Activated T-cell treated with anti-CD3 and anti-CD28 coated beads, Interleukin-2, amount 50 U/mL, for 4 hours (primary cell): ENCODE measurements around the gene CFC1. TPM values are rescaled to one million over a fixed set of nuclear protein-coding genes. Genes with fewer than 3 reads are reported as not detected.
"Not testable (repeated sequence)": the region's sequence is repeated elsewhere in the genome, so short reads cannot be mapped to it uniquely, and the experiment has no call there.

Experiments
- ATAC-seq, 2 donors: fragments of 200-7000 bp; cut with Tn5 transposase; one replicate each; pipeline ENCODE4 v1.10.0; 2021
- DNase-seq: peaks from one replicate; pipeline ENCODE4 v3.0.0-alpha.2; 2020
- H3K27me3 Mint-ChIP-seq: one replicate; pipeline ENCODE4 v1.8.0; 2021; ENCODE audit warnings: low read depth, mixed read lengths
- H3K36me3 Mint-ChIP-seq: one replicate; pipeline ENCODE4 v1.8.0; 2022; ENCODE audit warnings: mixed read lengths; ENCODE audit not compliant: insufficient read depth
- H3K4me1 Mint-ChIP-seq: one replicate; pipeline ENCODE4 v1.8.0; 2021; ENCODE audit warnings: low read depth, mixed read lengths
- H3K4me3 Mint-ChIP-seq: one replicate; pipeline ENCODE4 v1.8.0; 2021; ENCODE audit warnings: mild to moderate bottlenecking, moderate library complexity, mixed read lengths
- H3K9me3 Mint-ChIP-seq: one replicate; pipeline ENCODE4 v1.8.0; 2021; ENCODE audit warnings: mixed read lengths
- total RNA-seq, 3 donors: library from RNA; stranded (reverse); gene quantifications; one replicate each; pipeline ENCODE4 v1.2.1, GENCODE V29; 2021

CFC1 gene
- total RNA-seq, 3 donors from 2014 or later = 0.18 TPM; not detected in 2

DNA sequence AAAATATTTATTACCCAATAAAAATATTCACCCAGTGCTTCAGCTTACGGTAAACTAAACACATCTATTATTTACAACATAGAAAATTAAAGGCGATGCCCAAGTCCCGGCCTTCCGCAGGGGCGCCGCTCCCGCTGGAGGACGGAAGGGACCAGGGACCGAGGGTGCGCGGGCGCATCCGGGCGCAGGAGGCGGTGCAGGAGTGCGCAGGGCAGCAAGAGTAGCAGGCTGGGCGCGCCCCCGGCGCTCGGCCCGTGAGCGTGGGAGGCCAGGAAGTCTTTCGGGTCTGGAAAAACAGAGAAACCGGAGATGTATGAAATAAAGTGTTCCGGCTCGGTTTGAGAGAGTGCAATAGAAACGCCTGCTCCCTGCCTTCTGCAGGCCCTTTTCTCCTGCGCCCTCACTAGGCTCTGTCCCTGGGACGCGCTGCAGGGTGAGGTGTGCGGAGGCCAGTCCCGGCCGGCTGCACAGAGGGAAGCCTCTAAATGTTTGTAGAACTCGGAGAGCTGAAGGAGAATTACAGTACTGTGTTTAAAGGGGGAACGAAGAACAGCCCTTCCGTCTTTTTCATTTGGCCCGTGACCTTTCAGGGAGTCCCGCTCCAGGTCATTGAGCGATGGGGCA, 6.5 kb downstream of the CFC1 start:
- ATAC-seq, H3K9me3 Mint-ChIP-seq, H3K4me1 Mint-ChIP-seq, H3K4me3 Mint-ChIP-seq, H3K27me3 Mint-ChIP-seq, H3K36me3 Mint-ChIP-seq, DNase-seq: not testable (repeated sequence)

- H3K36me3 Mint-ChIP-seq, H3K27me3 Mint-ChIP-seq, ATAC-seq: not testable (repeated sequence)
These were observed 8.5 kb downstream of the CFC1 start for GRCh38 chr2:130590842-130591359.

DNA sequence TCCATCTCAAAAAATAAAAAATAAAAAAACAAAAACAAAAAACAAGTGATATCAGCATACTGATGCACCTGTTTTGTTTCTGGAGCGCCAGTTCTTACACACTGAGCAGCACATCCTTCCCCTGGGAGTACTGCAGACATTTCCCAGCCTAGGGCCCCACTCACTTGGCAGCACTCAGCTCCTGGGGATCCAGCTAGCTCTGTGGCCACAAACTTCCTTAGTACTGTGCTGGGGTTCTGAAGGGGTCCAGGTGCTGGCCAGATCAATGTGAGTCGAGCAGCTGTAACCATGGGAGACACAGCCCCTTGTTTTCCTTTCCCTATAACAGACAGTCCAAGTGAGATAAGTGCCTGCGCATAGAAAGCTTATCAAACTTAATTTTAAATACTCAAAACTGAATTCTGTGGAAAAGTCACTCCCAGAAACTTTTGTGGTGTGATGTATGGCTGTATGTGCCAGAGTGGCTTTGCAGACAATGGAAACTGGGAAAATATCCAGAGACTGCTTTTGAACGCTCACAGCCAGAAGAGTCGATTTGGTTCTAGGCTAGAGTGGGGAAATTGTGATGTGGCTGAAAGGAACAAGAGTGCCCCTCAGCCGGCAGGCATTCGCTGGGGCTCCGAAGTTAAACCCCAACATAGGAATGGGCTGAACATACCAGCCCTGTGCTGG, 9.1 kb downstream of the CFC1 start:
- H3K4me3 Mint-ChIP-seq, H3K4me1 Mint-ChIP-seq, H3K27me3 Mint-ChIP-seq, H3K36me3 Mint-ChIP-seq, DNase-seq, H3K9me3 Mint-ChIP-seq, ATAC-seq: not testable (repeated sequence)

More at GRCh38 chr2:130590842-130591359, 8.5 kb downstream of the CFC1 start:
- not testable (repeated sequence) for H3K4me1 Mint-ChIP-seq, H3K9me3 Mint-ChIP-seq, H3K4me3 Mint-ChIP-seq, DNase-seq

DNA sequence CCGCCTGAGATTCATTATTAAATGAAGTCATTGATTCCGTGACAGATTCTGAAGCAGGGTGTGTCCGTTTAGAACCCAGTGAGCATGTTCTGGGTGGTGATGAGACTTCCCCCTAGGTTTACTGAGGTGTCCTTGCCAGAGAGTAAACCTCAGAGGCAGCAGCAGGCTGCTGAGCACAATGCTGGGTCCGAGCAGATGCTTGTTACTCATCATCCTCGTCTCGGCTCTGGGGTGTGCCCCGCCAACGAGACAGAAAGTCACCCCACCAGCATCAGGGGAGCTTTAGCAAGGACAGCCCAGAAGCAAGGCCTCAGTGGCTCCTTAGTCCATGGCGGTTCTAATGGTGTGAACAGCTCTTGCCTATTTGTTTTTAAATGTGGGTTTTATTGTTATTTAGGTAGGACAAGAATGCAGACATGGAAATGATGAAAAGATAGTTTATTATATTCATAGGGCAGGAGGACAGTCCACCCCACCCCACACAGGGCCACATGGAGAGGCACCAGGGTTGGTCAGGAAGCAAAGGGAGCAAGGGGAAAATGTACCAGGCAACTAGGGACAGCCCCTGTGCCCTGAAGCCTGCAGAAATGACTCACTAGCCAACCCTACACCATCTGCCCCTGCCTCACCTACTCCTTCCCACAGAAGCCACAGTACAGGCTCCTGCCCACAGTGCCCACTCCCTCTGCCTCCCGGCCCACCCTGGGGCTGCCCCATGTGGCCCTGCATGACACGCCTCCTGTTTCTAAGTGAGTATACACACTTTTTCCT, 10.5 kb downstream of the CFC1 start:
- H3K36me3 Mint-ChIP-seq, H3K9me3 Mint-ChIP-seq, DNase-seq, H3K27me3 Mint-ChIP-seq, H3K4me1 Mint-ChIP-seq, H3K4me3 Mint-ChIP-seq: not testable (repeated sequence)
- ATAC-seq = peak; percentile 86 to 87

GRCh38 chr2:130584726-130585125, 14.6 kb downstream of the CFC1 start:
- H3K4me3 Mint-ChIP-seq, H3K4me1 Mint-ChIP-seq, H3K36me3 Mint-ChIP-seq, DNase-seq, H3K27me3 Mint-ChIP-seq, ATAC-seq, H3K9me3 Mint-ChIP-seq: not testable (repeated sequence)

DNA sequence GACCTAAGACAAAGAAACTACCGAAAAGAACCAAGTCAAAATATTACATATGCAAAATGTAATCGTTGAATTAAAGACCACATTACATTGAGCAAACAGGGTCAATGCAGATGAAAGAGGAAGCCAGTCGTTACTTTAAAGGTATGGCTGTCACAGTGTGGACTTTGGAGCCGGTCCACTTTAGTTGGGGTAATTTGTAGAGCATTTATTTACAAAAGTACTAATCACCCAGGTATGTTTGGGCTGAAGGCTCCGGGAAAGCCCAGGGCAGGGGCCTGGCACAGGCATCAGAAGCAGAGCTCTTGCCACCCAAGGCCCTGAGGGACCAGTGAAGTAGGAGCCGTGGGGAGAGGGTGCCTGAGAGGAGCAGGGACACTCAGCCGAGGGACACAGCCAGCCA, 15.8 kb downstream of the CFC1 start:
- not testable (repeated sequence) for H3K4me3 Mint-ChIP-seq, ATAC-seq, DNase-seq, H3K4me1 Mint-ChIP-seq, H3K27me3 Mint-ChIP-seq, H3K36me3 Mint-ChIP-seq, H3K9me3 Mint-ChIP-seq

DNA sequence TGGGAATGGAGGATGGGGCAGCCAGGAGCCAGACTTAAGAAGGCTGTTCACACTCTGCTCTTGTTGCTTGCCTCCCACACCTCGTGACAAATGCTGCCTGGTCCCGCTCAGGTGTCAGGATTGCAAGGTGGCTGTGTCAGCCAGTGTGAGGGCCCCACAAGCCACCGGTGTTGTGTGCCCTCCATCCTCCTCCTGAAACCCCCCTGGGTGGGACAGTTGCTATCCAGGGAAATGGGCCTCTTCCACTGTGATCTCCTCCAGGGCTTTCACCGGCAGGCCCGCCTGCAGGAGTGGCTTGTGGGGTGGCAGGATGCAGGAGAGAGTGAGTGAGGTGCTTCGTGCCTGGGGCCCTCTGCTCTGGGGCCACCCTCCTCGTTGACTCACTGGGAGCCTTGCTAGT, 16.4 kb downstream of the CFC1 start:
- H3K36me3 Mint-ChIP-seq, H3K4me3 Mint-ChIP-seq, DNase-seq, H3K27me3 Mint-ChIP-seq, H3K4me1 Mint-ChIP-seq, ATAC-seq, H3K9me3 Mint-ChIP-seq: not testable (repeated sequence)

DNA sequence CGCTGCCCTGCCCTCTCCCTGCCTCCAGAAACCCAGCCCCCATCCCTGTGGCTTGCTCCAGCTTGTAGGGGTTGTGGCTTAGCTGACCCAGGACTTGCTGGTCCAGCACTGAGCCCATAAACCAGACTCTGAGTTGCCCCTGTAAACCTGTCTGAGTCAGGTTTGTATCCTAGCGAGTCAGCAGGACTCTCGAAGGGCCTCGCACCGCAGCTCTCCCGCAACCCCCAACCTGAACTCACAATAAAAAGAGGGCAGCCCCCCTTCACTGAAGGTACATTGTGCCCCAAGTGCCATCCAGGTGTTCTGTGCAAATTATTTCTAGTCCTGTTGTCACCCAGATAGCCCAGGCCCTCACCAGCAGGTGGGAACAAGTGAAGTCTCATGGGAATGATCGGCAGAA, 17.9 kb downstream of the CFC1 start:
- not testable (repeated sequence) for H3K36me3 Mint-ChIP-seq, H3K9me3 Mint-ChIP-seq, H3K27me3 Mint-ChIP-seq, H3K4me1 Mint-ChIP-seq, H3K4me3 Mint-ChIP-seq, DNase-seq
- peak in 1 of 2 donors; percentile 23 for ATAC-seq

DNA sequence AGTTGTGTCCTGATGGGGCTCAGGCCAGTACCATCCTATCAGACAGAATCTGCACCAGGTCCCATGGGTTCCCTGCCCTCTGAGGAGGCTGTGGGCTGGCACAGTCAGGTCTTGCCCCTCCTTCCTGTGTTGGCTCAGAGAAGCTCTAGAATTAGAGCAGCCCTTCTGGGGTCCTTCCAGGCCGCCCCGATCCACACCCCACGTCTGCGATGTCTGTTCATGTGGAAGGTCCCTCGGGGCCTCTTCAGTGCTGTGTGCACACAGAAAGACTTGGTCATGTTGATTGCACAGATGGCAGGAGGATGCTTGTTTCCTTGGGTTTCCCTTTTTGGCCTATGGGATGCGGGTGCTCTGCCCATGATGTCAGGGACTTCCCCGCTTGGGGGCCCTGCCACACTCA, 20.3 kb downstream of the CFC1 start:
- H3K27me3 Mint-ChIP-seq, ATAC-seq, H3K9me3 Mint-ChIP-seq, DNase-seq, H3K36me3 Mint-ChIP-seq, H3K4me3 Mint-ChIP-seq, H3K4me1 Mint-ChIP-seq: not testable (repeated sequence)

- not testable (repeated sequence) for H3K36me3 Mint-ChIP-seq, H3K9me3 Mint-ChIP-seq, H3K4me1 Mint-ChIP-seq, H3K27me3 Mint-ChIP-seq, ATAC-seq, H3K4me3 Mint-ChIP-seq, DNase-seq
These were observed 21.8 kb downstream of the CFC1 start for GRCh38 chr2:130577559-130577958.

DNA sequence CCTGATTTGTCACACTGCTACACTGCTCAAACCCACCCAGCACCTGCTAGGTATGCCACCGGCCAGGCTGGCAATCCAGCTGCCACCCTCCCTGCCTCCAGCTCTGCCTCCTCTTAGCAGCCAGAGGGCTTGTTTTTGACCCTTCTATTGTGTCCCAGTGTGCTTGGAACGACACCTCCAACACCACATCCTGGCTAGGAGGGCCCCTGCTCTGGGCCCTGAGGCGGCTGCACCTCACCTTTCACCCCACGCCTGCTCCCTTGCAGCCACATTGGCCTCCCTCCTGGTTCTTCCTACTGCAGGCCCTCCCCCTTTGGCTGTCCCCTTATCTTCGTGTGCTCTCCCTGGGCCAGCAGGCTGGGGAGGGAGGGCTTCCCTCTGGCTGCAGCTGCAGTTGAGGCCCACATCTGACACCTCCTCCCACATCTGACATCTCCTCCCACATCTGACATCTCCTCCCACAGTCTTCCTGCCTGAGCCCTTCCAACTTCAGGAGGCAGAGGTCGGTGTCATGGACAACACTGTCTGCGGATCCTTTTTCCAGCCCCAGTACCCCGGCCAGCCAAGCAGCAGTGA, 23.1 kb downstream of the CFC1 start:
- not testable (repeated sequence) for H3K4me3 Mint-ChIP-seq, H3K27me3 Mint-ChIP-seq, DNase-seq, H3K4me1 Mint-ChIP-seq, H3K36me3 Mint-ChIP-seq, H3K9me3 Mint-ChIP-seq
- peak in 1 of 2 donors; percentile 36 for ATAC-seq

GRCh38 chr2:130574230-130574629, 25.1 kb downstream of the CFC1 start:
- ATAC-seq, H3K4me3 Mint-ChIP-seq, H3K27me3 Mint-ChIP-seq, H3K36me3 Mint-ChIP-seq, H3K9me3 Mint-ChIP-seq, DNase-seq, H3K4me1 Mint-ChIP-seq: not testable (repeated sequence)

- not testable (repeated sequence) for ATAC-seq, H3K4me1 Mint-ChIP-seq, H3K9me3 Mint-ChIP-seq, DNase-seq, H3K27me3 Mint-ChIP-seq, H3K36me3 Mint-ChIP-seq, H3K4me3 Mint-ChIP-seq
These were observed 27.4 kb downstream of the CFC1 start for GRCh38 chr2:130571929-130572328.

GRCh38 chr2:130566165-130566564, 33.2 kb downstream of the CFC1 start:
- ATAC-seq = not testable (repeated sequence)

More at GRCh38 chr2:130566165-130566564, 33.2 kb downstream of the CFC1 start:
- not testable (repeated sequence) for H3K4me1 Mint-ChIP-seq, H3K4me3 Mint-ChIP-seq, H3K36me3 Mint-ChIP-seq, H3K27me3 Mint-ChIP-seq, H3K9me3 Mint-ChIP-seq, DNase-seq
